ENCODE measurements around the gene GFOD2. TPM values are rescaled to one million over a fixed set of nuclear protein-coding genes. Genes with fewer than 3 reads are reported as not detected.

GFOD2 gene
- total and polyA plus RNA-seq, 12 donors: 6.0 to 10.9 (median 8.2) TPM

DNA sequence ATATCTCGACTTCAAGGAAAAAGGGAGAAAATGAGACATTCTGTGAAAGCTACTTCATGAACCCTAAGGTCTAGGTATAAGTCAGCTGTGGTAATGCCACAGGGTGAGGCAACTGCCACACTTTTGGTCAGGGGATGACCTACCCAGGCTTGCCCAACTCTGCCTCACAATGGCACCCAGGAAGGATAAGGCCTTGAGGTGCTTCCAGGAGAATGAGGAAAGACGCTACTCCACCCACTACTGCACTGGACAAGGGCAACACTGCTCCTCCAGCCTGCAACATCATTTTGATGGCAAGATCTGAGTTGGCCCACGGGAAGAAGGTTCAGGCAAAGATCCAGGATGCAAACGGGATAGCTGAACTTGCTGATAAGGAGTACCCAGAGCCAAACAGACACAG lies 22.0 kb upstream of the GFOD2 start:
- no peak for ATAC-seq
- no peak overlapping the region for H3K27ac ChIP-seq
- intact Hi-C loops (cut with DNase I): no loop called here
- H3K4me3 ChIP-seq: no peak overlapping the region
- H3K4me1 ChIP-seq: no peaks in the 10 kb centered on the region
- H3K9me3 ChIP-seq: no peaks in the 10 kb centered on the region
- WGBS, 2 donors: 73 to 75% methylated on average over 4 of the region's 4 CpGs
- no peak for DNase-seq
- H3K36me3 ChIP-seq: peaks cover 0 to 75% (median 25%) of the 10 kb centered on the region in 9 donors
- TF ChIP-seq, protein P1, sequence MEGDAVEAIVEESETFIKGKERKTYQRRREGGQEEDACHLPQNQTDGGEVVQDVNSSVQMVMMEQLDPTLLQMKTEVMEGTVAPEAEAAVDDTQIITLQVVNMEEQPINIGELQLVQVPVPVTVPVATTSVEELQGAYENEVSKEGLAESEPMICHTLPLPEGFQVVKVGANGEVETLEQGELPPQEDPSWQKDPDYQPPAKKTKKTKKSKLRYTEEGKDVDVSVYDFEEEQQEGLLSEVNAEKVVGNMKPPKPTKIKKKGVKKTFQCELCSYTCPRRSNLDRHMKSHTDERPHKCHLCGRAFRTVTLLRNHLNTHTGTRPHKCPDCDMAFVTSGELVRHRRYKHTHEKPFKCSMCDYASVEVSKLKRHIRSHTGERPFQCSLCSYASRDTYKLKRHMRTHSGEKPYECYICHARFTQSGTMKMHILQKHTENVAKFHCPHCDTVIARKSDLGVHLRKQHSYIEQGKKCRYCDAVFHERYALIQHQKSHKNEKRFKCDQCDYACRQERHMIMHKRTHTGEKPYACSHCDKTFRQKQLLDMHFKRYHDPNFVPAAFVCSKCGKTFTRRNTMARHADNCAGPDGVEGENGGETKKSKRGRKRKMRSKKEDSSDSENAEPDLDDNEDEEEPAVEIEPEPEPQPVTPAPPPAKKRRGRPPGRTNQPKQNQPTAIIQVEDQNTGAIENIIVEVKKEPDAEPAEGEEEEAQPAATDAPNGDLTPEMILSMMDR (IDR thresholded peaks at IDR 0.05): no peak
- H3K27me3 ChIP-seq: no peaks in the 10 kb centered on the region

DNA sequence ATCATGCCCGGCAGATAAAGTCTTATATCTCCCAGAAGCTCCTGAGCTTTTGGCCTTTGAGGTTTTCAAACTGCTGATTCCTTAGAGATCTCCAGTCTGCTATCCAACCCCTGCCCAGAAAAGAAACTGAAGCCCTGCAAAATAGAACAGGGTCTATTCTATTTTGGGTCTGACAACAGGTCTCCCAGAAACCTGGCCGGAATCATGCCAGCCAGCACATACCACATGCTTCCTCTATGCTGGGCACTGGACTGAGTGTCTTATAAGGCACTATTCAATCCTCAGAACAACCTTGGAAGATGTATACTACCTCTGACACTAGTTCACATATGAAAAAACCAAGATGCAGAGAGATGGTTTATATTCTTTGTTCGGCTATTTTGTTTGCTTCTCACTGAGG lies 21.3 kb upstream of the GFOD2 start:
- no peak overlapping the region for H3K4me3 ChIP-seq
- TF ChIP-seq, protein P1 (IDR thresholded peaks at IDR 0.05): no peak
- H3K9me3 ChIP-seq: no peaks in the 10 kb centered on the region
- DNase-seq: no peak
- ATAC-seq: no peak
- no peak overlapping the region for H3K27ac ChIP-seq
- H3K36me3 ChIP-seq: peaks cover 0 to 81% (median 25%) of the 10 kb centered on the region in 9 donors
- intact Hi-C loops (cut with DNase I): no loop called here
- H3K4me1 ChIP-seq: no peaks in the 10 kb centered on the region
- 86 to 92% methylated on average over 3 of the region's 3 CpGs for whole genome bisulfite sequencing, 2 donors
- H3K27me3 ChIP-seq: no peaks in the 10 kb centered on the region

DNA sequence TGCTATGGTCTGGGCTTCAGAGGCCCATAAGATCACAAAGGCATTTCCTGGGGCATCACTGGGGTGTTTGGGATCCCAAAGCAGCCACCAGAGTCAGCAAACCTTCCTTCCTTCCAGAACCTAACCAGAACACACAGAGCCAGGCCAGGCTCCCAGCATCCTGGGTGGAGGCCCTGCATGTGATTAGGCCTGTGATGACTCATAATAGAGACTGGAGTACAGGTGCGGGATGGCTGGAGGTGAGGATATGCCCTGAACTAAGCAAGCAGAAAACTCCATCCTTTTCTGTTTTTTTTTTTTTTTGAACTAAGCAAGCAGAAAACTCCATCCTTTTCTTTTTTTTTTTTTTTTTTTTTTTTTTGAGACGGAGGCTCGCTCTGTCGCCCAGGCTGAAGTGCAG lies 17.7 kb upstream of the GFOD2 start:
- no peaks in the 10 kb centered on the region for H3K4me1 ChIP-seq
- intact Hi-C loops (cut with DNase I): loop anchor here in 2 of 10 donors (5.0 to 10.0 kb wide), 2 partner anchors 35 to 58 kb away; no protein-coding TSS in a partner anchor
- H3K27me3 ChIP-seq: no peaks in the 10 kb centered on the region
- H3K9me3 ChIP-seq: no peaks in the 10 kb centered on the region
- no peak overlapping the region for H3K4me3 ChIP-seq
- WGBS, 2 donors: 90 to 95% methylated on average over 3 to 4 of the region's 4 CpGs
- TF ChIP-seq, protein P1 (IDR thresholded peaks at IDR 0.05): no peak
- H3K27ac ChIP-seq: no peak overlapping the region
- DNase-seq (no peak), ATAC-seq (no peak)
- H3K36me3 ChIP-seq: peaks cover 0 to 87% (median 6%) of the 10 kb centered on the region in 9 donors

DNA sequence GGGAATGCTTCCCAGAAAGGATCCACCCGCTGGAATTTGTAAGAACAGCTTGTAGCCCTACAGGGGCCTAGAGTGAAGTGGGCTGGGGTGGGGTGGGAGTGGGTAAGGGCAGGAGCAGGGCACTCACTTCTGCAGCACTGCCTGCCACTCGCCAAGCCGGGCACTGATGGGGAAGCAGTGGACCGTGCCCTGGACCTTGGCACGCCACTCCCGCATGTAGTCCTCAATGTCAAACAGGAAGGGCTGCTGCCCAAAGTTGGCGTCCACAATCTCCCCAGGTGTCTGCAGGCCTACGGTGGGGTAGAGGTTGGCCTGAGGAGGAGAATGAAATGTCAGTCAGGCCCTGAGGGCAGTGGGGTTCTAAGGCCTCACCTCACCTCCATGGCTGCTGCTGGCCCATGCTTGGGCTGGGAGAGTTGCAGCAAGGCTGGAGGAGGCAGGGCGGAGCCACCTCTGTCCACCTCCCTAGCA lies 15.7 kb upstream of the GFOD2 start:
- peak in 2 of 8 donors; percentile 14 to 28 for ATAC-seq

More for the DNA sequence above, 15.7 kb upstream of the GFOD2 start:
- Histone ChIP-seq H3K9me3 (no peaks in the 10 kb centered on the region), H3K4me3 (no peak overlapping the region), H3K27ac (no peak overlapping the region), H3K4me1 (no peaks in the 10 kb centered on the region), H3K27me3 (no peaks in the 10 kb centered on the region), H3K36me3 (peaks cover 0 to 87% (median 26%) of the 10 kb centered on the region in 9 donors)
- TF ChIP-seq, protein P1 (IDR thresholded peaks at IDR 0.05): no peak
- intact Hi-C loops (cut with DNase I): loop anchor here in 2 of 10 donors (5.0 to 10.0 kb wide), 2 partner anchors 38 to 60 kb away; no protein-coding TSS in a partner anchor
- no peak for DNase-seq
- WGBS, 2 donors: 89 to 94% methylated on average over 9 of the region's 9 CpGs

Data from heart right ventricle (tissue), 16 donors.